ENCODE results near the gene FAR2.

DNA sequence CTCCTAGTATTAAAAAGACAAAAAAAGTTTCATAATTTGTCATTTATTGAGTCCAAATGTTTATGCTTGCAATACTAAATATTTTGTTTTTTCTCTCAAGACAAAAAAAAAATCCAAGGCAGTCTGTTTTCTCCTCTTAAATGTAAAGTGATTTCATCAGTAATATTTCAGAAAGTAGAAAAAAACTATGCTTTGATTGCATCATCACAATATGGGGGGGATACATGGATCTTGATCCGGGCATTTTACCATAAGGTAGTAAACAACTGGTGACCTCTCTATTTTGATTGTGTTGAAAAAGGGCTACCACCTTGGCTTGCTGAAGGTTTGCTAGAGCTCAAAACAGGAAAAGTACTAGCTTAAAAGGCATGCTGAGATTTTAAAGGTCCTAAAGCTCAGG, 188.2 kb downstream of the FAR2 start:
- TF ChIP-seq EZH2 (IDR thresholded peaks at IDR 0.05; ENCODE audit: borderline replicate concordance, low read length): no peak
- TF ChIP-seq, protein P1, sequence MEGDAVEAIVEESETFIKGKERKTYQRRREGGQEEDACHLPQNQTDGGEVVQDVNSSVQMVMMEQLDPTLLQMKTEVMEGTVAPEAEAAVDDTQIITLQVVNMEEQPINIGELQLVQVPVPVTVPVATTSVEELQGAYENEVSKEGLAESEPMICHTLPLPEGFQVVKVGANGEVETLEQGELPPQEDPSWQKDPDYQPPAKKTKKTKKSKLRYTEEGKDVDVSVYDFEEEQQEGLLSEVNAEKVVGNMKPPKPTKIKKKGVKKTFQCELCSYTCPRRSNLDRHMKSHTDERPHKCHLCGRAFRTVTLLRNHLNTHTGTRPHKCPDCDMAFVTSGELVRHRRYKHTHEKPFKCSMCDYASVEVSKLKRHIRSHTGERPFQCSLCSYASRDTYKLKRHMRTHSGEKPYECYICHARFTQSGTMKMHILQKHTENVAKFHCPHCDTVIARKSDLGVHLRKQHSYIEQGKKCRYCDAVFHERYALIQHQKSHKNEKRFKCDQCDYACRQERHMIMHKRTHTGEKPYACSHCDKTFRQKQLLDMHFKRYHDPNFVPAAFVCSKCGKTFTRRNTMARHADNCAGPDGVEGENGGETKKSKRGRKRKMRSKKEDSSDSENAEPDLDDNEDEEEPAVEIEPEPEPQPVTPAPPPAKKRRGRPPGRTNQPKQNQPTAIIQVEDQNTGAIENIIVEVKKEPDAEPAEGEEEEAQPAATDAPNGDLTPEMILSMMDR (IDR thresholded peaks at IDR 0.05; ENCODE audit: low read length): no peak
